ENCODE results near the gene ARHGEF4. TPM values are rescaled to one million over a fixed set of nuclear protein-coding genes. Genes with fewer than 3 reads are reported as not detected.

ARHGEF4 gene
- total and polyA plus RNA-seq, 2 donors (not counting 3 experiments of a cell fraction or from before 2014, with no cell fraction given): not detected

- H3K9me3 ChIP-seq (replicated peaks; ENCODE audit: control insufficient read depth, insufficient read depth, low read length): no peaks in the 10 kb centered on the region
- peaks cover 27 to 31% of the 10 kb centered on the region in 2 experiments for H3K27me3 ChIP-seq (ENCODE audit: control insufficient read depth in 2 of 2, insufficient read depth in 2 of 2, low read length in 2 of 2)
- intact Hi-C loops (cut with micrococcal nuclease): no loop called here
- no peak overlapping the region for H2AFZ ChIP-seq (ENCODE audit: low read depth, low read length)
- H3K36me3 ChIP-seq (ENCODE audit: control insufficient read depth in 2 of 2, extremely low read depth in 1 of 2, insufficient read depth in 2 of 2, low read length in 2 of 2): no peaks in the 10 kb centered on the region
- dilution Hi-C loops (cut with MboI; ENCODE audit: extremely low pct_ligation_motif_present, low sequenced_read_pairs): no loop called here
- H3K9me1 ChIP-seq (replicated peaks; ENCODE audit: control insufficient read depth, extremely low read depth, insufficient read depth, low read length): no peaks in the 10 kb centered on the region
- no peaks in the 10 kb centered on the region for H4K20me1 ChIP-seq (replicated peaks; ENCODE audit: control insufficient read depth, extremely low read depth, insufficient read depth, low read length)
- no peaks in the 10 kb centered on the region for H3K79me2 ChIP-seq (ENCODE audit: control insufficient read depth, insufficient read depth, low read length)
- H3K4me1 ChIP-seq (ENCODE audit: control insufficient read depth, extremely low read depth, insufficient read depth, low read length): no peaks in the 10 kb centered on the region
- H3K4me3 ChIP-seq (replicated peaks in 1 of 3; ENCODE audit: insufficient read depth in 1 of 3, low read depth in 1 of 3, low read length in 3 of 3): no peak overlapping the region
- DNase-seq (ENCODE audit: low read depth, low spot score) (no peak), FAIRE-seq (no peak)
- ChIA-PET POLR2A (no interaction called here), CTCF (interaction anchor here (1.1 kb wide), 1 partner anchor 9 kb away, joined by 3 read pairs; no protein-coding TSS in a partner anchor)
- no peak overlapping the region for H3K4me2 ChIP-seq (ENCODE audit: insufficient read depth, low read length)
- no peak overlapping the region for H3K27ac ChIP-seq (ENCODE audit: insufficient read depth, low read depth, low read length)
- BruUV-seq (replicated peaks): no TSS peak
- no peak for TF ChIP-seq MAX (IDR thresholded peaks at IDR 0.05; ENCODE audit: insufficient read depth, insufficient read length)
- TF ChIP-seq MYC (IDR thresholded peaks at IDR 0.05; ENCODE audit: low read depth, low read length): no peak
- no peak for TF ChIP-seq POLR2AphosphoS5 (IDR thresholded peaks at IDR 0.05; ENCODE audit: insufficient read depth, low read depth, low read length)
- no peak for TF ChIP-seq FOS (IDR thresholded peaks at IDR 0.05; ENCODE audit: borderline replicate concordance, insufficient read depth, low read length)
- TF ChIP-seq EZH2 (IDR thresholded peaks at IDR 0.05; ENCODE audit: borderline replicate concordance, low read depth, low read length, severe bottlenecking): no peak
- TF ChIP-seq POLR2A (IDR thresholded peaks at IDR 0.05; ENCODE audit: low read depth, low read length): no peak
- no peak for TF ChIP-seq JUN (IDR thresholded peaks at IDR 0.05; ENCODE audit: borderline replicate concordance, insufficient read depth, insufficient read length, low read depth)
- no peak for TF ChIP-seq CTCF (IDR thresholded peaks at IDR 0.05; ENCODE audit: extremely low read depth in 1 of 2, insufficient read depth in 1 of 2, low read depth in 1 of 2, low read length in 2 of 2)
- TF ChIP-seq GATA2 (IDR thresholded peaks at IDR 0.05; ENCODE audit: insufficient read depth, insufficient read length, low read depth, low read length): no peak
- H3K9ac ChIP-seq (replicated peaks; ENCODE audit: extremely low read depth, insufficient read depth, low read length): no peak overlapping the region
Observed at GRCh38 chr2:131032393-131032836, 195.7 kb downstream of the ARHGEF4 start.

Measured in endothelial cell of umbilical vein (primary cell).